Measurements from ENCODE around the gene SLC25A1. TPM values are rescaled to one million over a fixed set of nuclear protein-coding genes. Genes with fewer than 3 reads are reported as not detected.

The SLC25A1 gene
- total and polyA plus RNA-seq, 10 of the 15 experiments (the other 5 are each of a cell fraction or from before 2014, with no cell fraction given), result 2.3 to 79.0 (median 30.3) TPM

DNA sequence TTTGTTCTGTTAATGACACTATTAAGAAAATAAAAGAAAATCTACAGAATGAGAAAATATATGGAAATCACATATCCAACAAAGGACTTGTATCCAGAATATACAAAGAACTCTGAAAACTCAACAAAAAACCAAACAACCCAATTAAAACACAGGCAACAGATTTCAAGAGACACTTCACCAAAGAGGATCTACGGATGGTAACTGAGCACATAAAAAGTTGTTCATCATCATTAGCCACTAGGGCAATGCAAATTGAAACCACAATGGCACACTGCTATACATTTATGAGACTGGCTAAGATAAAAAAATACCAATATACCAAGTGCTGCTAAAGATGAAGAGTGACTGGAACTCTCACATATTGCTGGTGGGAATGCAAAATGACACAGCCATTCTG, 34.5 kb upstream of the SLC25A1 start:
- H3K4me1 ChIP-seq (ENCODE audit: control insufficient read depth, insufficient read depth, low read length), result no peaks in the 10 kb centered on the region; the same call in 1 of the 2 replicates
- BruUV-seq (replicated peaks), result no TSS peak
- no peaks in the 10 kb centered on the region for H3K9me3 ChIP-seq (replicated peaks; ENCODE audit: control insufficient read depth, insufficient read depth, low read length)
- DNase-seq (ENCODE audit: low read depth, low spot score) (no peak), ATAC-seq (no peak), FAIRE-seq (no peak)
- no peak overlapping the region for H3K4me2 ChIP-seq (ENCODE audit: control insufficient read depth, insufficient read depth)
- SMC1A ChIA-PET (ENCODE audit: uncharacterized antibody, unreplicated experiment), result no interaction called here
- H4K20me1 ChIP-seq (ENCODE audit: control insufficient read depth, insufficient read depth), result no peaks in the 10 kb centered on the region
- in situ Hi-C loops (cut with MboI), result no loop called here
- H3K4me3 ChIP-seq, result no peak overlapping the region
- RAD21 ChIA-PET (ENCODE audit: unreplicated experiment), result no interaction called here
- CTCF ChIA-PET, result no interaction called here
- 40% methylated on average over 1 of the region's 1 CpG for WGBS (ENCODE audit: insufficient coverage, insufficient replicate concordance, low lambda C conversion rate, missing lambda C conversion rate)
- no peaks in the 10 kb centered on the region for H3K79me2 ChIP-seq (ENCODE audit: control insufficient read depth, insufficient read depth, low read length)
- peaks cover 0 to 5% of the 10 kb centered on the region in 2 experiments; a peak in 2 of 4 replicates for H3K27me3 ChIP-seq (replicated peaks in 1 of 2; ENCODE audit: control insufficient read depth in 2 of 2, insufficient read depth in 2 of 2, low read length in 1 of 2)
- H3K36me3 ChIP-seq (ENCODE audit: control insufficient read depth in 2 of 2, insufficient read depth in 2 of 2, low read length in 1 of 2), result no peaks in the 10 kb centered on the region
- H3K27ac ChIP-seq (ENCODE audit: control insufficient read depth, insufficient read depth), result no peak overlapping the region
- H2AFZ ChIP-seq (ENCODE audit: control insufficient read depth, low read depth, low read length), result no peak overlapping the region
- intact Hi-C loops (cut with micrococcal nuclease; ENCODE audit: unreplicated experiment), result loop anchor here (10.0 kb wide), 1 partner anchor 52 kb away; no protein-coding TSS in a partner anchor
- POLR2A ChIA-PET, result no interaction called here
- H3K9ac ChIP-seq (ENCODE audit: control insufficient read depth, insufficient read depth, low read length), result no peak overlapping the region
- TF ChIP-seq, protein P1, sequence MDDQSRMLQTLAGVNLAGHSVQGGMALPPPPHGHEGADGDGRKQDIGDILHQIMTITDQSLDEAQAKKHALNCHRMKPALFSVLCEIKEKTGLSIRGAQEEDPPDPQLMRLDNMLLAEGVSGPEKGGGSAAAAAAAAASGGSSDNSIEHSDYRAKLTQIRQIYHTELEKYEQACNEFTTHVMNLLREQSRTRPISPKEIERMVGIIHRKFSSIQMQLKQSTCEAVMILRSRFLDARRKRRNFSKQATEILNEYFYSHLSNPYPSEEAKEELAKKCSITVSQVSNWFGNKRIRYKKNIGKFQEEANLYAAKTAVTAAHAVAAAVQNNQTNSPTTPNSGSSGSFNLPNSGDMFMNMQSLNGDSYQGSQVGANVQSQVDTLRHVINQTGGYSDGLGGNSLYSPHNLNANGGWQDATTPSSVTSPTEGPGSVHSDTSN (IDR thresholded peaks at IDR 0.05; ENCODE audit: insufficient replicate concordance, low read depth, low read length), result no peak
- TF ChIP-seq PAX5 (IDR thresholded peaks at IDR 0.05; ENCODE audit: borderline replicate concordance, low read depth, low read length) (no peak), KLF5 (IDR thresholded peaks at IDR 0.05; ENCODE audit: partially characterized antibody) (no peak), ZNF207 (IDR thresholded peaks at IDR 0.05; ENCODE audit: borderline replicate concordance) (no peak), NFIC (IDR thresholded peaks at IDR 0.05; ENCODE audit: low read depth, low read length) (no peak), SUZ12 (IDR thresholded peaks at IDR 0.05; ENCODE audit: unreplicated experiment) (no peak), IKZF2 (IDR thresholded peaks at IDR 0.05) (no peak), NFXL1 (IDR thresholded peaks at IDR 0.05; ENCODE audit: borderline replicate concordance) (no peak), CHD2 (IDR thresholded peaks at IDR 0.05; ENCODE audit: borderline replicate concordance, low read depth, low read length) (no peak), MYB (IDR thresholded peaks at IDR 0.05; ENCODE audit: borderline replicate concordance, low read depth, low read length) (no peak), NFYA (IDR thresholded peaks at IDR 0.05; ENCODE audit: borderline replicate concordance, low read depth, low read length) (no peak), NR2F1 (conservative IDR thresholded peaks at IDR 0.05) (no peak), JUNB (IDR thresholded peaks at IDR 0.05) (no peak), CREM (IDR thresholded peaks at IDR 0.05; ENCODE audit: low read depth) (no peak), POLR2A (IDR thresholded peaks at IDR 0.05; ENCODE audit: low read depth, low read length) (no peak), SREBF1 (IDR thresholded peaks at IDR 0.05; ENCODE audit: low read length) (no peak)
- TF ChIP-seq, protein P2, sequence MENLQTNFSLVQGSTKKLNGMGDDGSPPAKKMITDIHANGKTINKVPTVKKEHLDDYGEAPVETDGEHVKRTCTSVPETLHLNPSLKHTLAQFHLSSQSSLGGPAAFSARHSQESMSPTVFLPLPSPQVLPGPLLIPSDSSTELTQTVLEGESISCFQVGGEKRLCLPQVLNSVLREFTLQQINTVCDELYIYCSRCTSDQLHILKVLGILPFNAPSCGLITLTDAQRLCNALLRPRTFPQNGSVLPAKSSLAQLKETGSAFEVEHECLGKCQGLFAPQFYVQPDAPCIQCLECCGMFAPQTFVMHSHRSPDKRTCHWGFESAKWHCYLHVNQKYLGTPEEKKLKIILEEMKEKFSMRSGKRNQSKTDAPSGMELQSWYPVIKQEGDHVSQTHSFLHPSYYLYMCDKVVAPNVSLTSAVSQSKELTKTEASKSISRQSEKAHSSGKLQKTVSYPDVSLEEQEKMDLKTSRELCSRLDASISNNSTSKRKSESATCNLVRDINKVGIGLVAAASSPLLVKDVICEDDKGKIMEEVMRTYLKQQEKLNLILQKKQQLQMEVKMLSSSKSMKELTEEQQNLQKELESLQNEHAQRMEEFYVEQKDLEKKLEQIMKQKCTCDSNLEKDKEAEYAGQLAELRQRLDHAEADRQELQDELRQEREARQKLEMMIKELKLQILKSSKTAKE (IDR thresholded peaks at IDR 0.05; ENCODE audit: low read depth, poor library complexity, severe bottlenecking), result no peak
- TF ChIP-seq, protein P3, sequence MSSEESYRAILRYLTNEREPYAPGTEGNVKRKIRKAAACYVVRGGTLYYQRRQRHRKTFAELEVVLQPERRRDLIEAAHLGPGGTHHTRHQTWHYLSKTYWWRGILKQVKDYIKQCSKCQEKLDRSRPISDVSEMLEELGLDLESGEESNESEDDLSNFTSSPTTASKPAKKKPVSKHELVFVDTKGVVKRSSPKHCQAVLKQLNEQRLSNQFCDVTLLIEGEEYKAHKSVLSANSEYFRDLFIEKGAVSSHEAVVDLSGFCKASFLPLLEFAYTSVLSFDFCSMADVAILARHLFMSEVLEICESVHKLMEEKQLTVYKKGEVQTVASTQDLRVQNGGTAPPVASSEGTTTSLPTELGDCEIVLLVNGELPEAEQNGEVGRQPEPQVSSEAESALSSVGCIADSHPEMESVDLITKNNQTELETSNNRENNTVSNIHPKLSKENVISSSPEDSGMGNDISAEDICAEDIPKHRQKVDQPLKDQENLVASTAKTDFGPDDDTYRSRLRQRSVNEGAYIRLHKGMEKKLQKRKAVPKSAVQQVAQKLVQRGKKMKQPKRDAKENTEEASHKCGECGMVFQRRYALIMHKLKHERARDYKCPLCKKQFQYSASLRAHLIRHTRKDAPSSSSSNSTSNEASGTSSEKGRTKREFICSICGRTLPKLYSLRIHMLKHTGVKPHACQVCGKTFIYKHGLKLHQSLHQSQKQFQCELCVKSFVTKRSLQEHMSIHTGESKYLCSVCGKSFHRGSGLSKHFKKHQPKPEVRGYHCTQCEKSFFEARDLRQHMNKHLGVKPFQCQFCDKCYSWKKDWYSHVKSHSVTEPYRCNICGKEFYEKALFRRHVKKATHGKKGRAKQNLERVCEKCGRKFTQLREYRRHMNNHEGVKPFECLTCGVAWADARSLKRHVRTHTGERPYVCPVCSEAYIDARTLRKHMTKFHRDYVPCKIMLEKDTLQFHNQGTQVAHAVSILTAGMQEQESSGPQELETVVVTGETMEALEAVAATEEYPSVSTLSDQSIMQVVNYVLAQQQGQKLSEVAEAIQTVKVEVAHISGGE (CRISPR knock-in tag; IDR thresholded peaks at IDR 0.05), result no peak
- TF ChIP-seq, protein P4, sequence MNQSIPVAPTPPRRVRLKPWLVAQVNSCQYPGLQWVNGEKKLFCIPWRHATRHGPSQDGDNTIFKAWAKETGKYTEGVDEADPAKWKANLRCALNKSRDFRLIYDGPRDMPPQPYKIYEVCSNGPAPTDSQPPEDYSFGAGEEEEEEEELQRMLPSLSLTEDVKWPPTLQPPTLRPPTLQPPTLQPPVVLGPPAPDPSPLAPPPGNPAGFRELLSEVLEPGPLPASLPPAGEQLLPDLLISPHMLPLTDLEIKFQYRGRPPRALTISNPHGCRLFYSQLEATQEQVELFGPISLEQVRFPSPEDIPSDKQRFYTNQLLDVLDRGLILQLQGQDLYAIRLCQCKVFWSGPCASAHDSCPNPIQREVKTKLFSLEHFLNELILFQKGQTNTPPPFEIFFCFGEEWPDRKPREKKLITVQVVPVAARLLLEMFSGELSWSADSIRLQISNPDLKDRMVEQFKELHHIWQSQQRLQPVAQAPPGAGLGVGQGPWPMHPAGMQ (IDR thresholded peaks at IDR 0.05; ENCODE audit: borderline replicate concordance), result no peak

Data from GM12878 (cell line).